AG10803 (cell line): ENCODE data around the gene SPEM3.

Source experiments
- DNase-seq: peaks from one replicate; pipeline ENCODE4 v3.0.0; 2010; ENCODE audit warnings: low read depth
- H3K4me3 ChIP-seq: 2 replicates; pipeline ENCODE4 v1.5.1; 2011; ENCODE audit warnings: mild to moderate bottlenecking, low read length, control low read depth
- CTCF ChIP-seq: conservative IDR thresholded peaks from 2 replicates; pipeline ENCODE4 v1.5.1; 2011; ENCODE audit warnings: mild to moderate bottlenecking, low read length, control low read depth, inconsistent platforms

SPEM3 gene

GRCh38 chr17:7463372-7463846 is 34.8 kb downstream of the SPEM3 start:
- H3K4me3 ChIP-seq, result no peak overlapping the region
- no peak for DNase-seq
- no peak for TF ChIP-seq CTCF

- no peak for TF ChIP-seq CTCF
- no peak for DNase-seq
- no peak overlapping the region for H3K4me3 ChIP-seq
Measured at GRCh38 chr17:7464081-7464480, 35.4 kb downstream of the SPEM3 start.

GRCh38 chr17:7465597-7466275 is 37.1 kb downstream of the SPEM3 start:
- H3K4me3 ChIP-seq, result no peak overlapping the region
- no peak for TF ChIP-seq CTCF
- no peak for DNase-seq

GRCh38 chr17:7466318-7466638 is 37.6 kb downstream of the SPEM3 start:
- no peak for DNase-seq
- TF ChIP-seq CTCF, result no peak
- H3K4me3 ChIP-seq, result no peak overlapping the region

GRCh38 chr17:7466639-7467341 is 38.1 kb downstream of the SPEM3 start:
- TF ChIP-seq CTCF, result no peak
- DNase-seq, result peak; percentile 50
- no peak overlapping the region for H3K4me3 ChIP-seq

GRCh38 chr17:7467498-7467897 is 38.8 kb downstream of the SPEM3 start:
- no peak for TF ChIP-seq CTCF
- no peak overlapping the region for H3K4me3 ChIP-seq

GRCh38 chr17:7468290-7468689 is 39.6 kb downstream of the SPEM3 start:
- no peak for TF ChIP-seq CTCF
- no peak overlapping the region for H3K4me3 ChIP-seq
- DNase-seq, result no peak

More at GRCh38 chr17:7467498-7467897, 38.8 kb downstream of the SPEM3 start:
- no peak for DNase-seq
